SK-N-SH (cell line): ENCODE measurements around the gene PIKFYVE. TPM values are rescaled to one million over a fixed set of nuclear protein-coding genes. Genes with fewer than 3 reads are reported as not detected.

ENCODE experiments used
- CTCF ChIA-PET: fragments of 300-600, 350-600 bp; formaldehyde crosslinking; extraction: SDS; loops from one replicate; lab custom pipeline; 2021; lab: Yijun Ruan, JAX
- POLR2A ChIA-PET: fragments of 350-600 bp; sonication (Branson Sonifier 250); formaldehyde crosslinking; extraction: SDS; loops from one replicate; lab custom pipeline; 2020; ENCODE audit warnings: antibody characterized with exemption, inconsistent platforms; lab: Yijun Ruan, JAX
- DNase-seq: peaks from one replicate; pipeline ENCODE4 v3.0.0; 2012
- H2AFZ ChIP-seq: fragments of 200-600 bp; sonication (generic); 2 replicates; pipeline ENCODE4 v1.8.1; 2016; ENCODE audit warnings: antibody characterized with exemption, mild to moderate bottlenecking, low read depth
- H3F3A ChIP-seq: fragments of 200-600 bp; sonication (generic); replicated peaks from 2 replicates; pipeline ENCODE3; 2016; ENCODE audit warnings: antibody characterized with exemption, mild to moderate bottlenecking; ENCODE audit not compliant: insufficient read depth
- H3K27ac ChIP-seq, 2 experiments: fragments of 200-500 bp in 1 of 2; fragments of 200-600 bp in 1 of 2; sonication (Bioruptor generic) in 1 of 2; sonication (generic), shearing (Covaris generic) in 1 of 2; 2 replicates each; pipeline versions ENCODE4 v1.5.1 to v1.6.1; 2014 to 2016; ENCODE audit warnings: low read depth in 2 of 2, inconsistent platforms in 1 of 2, low read length in 1 of 2, mild to moderate bottlenecking in 1 of 2, mixed read lengths in 1 of 2
- H3K27me3 ChIP-seq: fragments of 200-600 bp; sonication (generic), shearing (Covaris generic); 2 replicates; pipeline ENCODE4 v1.6.1; 2016; ENCODE audit warnings: mixed run types; ENCODE audit not compliant: insufficient read depth
- H3K36me3 ChIP-seq, 2 experiments: fragments of 200-500 bp in 1 of 2; fragments of 200-600 bp in 1 of 2; sonication (Bioruptor generic) in 1 of 2; sonication (generic) in 1 of 2; replicated peaks in 1 of 2; 2 replicates each; pipeline versions ENCODE3 to v1.5.1; 2014 to 2016; ENCODE audit warnings: low read length in 1 of 2, mild to moderate bottlenecking in 1 of 2; ENCODE audit not compliant: insufficient read depth in 2 of 2, control insufficient read depth in 1 of 2
- H3K4me1 ChIP-seq, 2 experiments: fragments of 200-500 bp in 1 of 2; fragments of 200-600 bp in 1 of 2; sonication (Bioruptor generic) in 1 of 2; sonication (generic), shearing (Covaris generic) in 1 of 2; 2 replicates each; pipeline versions ENCODE4 v1.5.1 to v1.6.1; 2014 to 2016; ENCODE audit warnings: low read depth in 1 of 2, low read length in 1 of 2, mixed run types in 1 of 2; ENCODE audit not compliant: insufficient read depth in 2 of 2, control insufficient read depth in 1 of 2
- H3K4me2 ChIP-seq: fragments of 200-600 bp; sonication (generic), shearing (Covaris generic); 2 replicates; pipeline ENCODE4 v1.6.1; 2017; ENCODE audit warnings: mixed run types
- H3K4me3 ChIP-seq, 2 experiments: fragments of 200-500 bp in 1 of 2; fragments of 200-600 bp in 1 of 2; sonication (Bioruptor generic) in 1 of 2; sonication (generic), shearing (Covaris generic) in 1 of 2; 2 replicates each; pipeline versions ENCODE4 v1.5.1 to v1.8.1; 2014 to 2016; ENCODE audit warnings: low read depth in 2 of 2, inconsistent platforms in 1 of 2, low read length in 1 of 2, mild to moderate bottlenecking in 1 of 2, mixed read lengths in 1 of 2, moderate library complexity in 1 of 2
- H3K79me2 ChIP-seq: fragments of 200-600 bp; sonication (generic); 2 replicates; pipeline ENCODE4 v1.8.1; 2017; ENCODE audit warnings: mild to moderate bottlenecking; ENCODE audit not compliant: insufficient read depth
- H3K9ac ChIP-seq: fragments of 200-600 bp; sonication (generic); 2 replicates; pipeline ENCODE4 v1.6.1; 2017; ENCODE audit warnings: mixed run types
- H3K9me2 ChIP-seq: fragments of 200-600 bp; sonication (generic); 2 replicates; pipeline ENCODE4 v1.6.1; 2017; ENCODE audit warnings: mixed run types
- H3K9me3 ChIP-seq: fragments of 200-600 bp; sonication (generic); 2 replicates; pipeline ENCODE4 v1.6.1; 2017; ENCODE audit warnings: mixed run types, mild to moderate bottlenecking, moderate library complexity
- H4K20me1 ChIP-seq: fragments of 200-600 bp; sonication (generic); 2 replicates; pipeline ENCODE4 v1.6.1; 2017; ENCODE audit warnings: mild to moderate bottlenecking, mixed run types; ENCODE audit not compliant: insufficient read depth
- ELF1 ChIP-seq: IDR thresholded peaks from 2 replicates; pipeline ENCODE4 v1.4.0; 2012
- EP300 ChIP-seq, 2 experiments: IDR thresholded peaks; 2 replicates each; pipeline versions ENCODE4 v1.4.0 to v1.6.1; 2012; ENCODE audit warnings: borderline replicate concordance in 1 of 2, low read depth in 1 of 2, low read length in 1 of 2
- EZH2phosphoT487 ChIP-seq: fragments of 200-600 bp; sonication (generic); IDR thresholded peaks from 2 replicates; pipeline ENCODE4 v1.6.1; 2017; ENCODE audit warnings: low read depth, mixed run types, mild to moderate bottlenecking, antibody characterized with exemption, moderate library complexity, borderline replicate concordance
- FOSL2 ChIP-seq: IDR thresholded peaks from 2 replicates; pipeline ENCODE4 v1.4.0; 2012; ENCODE audit warnings: low read depth, mild to moderate bottlenecking, moderate library complexity, borderline replicate concordance
- GABPA ChIP-seq: IDR thresholded peaks from 2 replicates; pipeline ENCODE4 v1.4.0; 2012; ENCODE audit warnings: low read depth, mild to moderate bottlenecking
- GATA2 ChIP-seq: sonication (generic); formaldehyde crosslinking; IDR thresholded peaks from 2 replicates; pipeline ENCODE4 v1.5.0; 2020; ENCODE audit warnings: mild to moderate bottlenecking, missing genetic modification reagents
- MEF2A ChIP-seq: IDR thresholded peaks from 2 replicates; pipeline ENCODE4 v1.4.0; 2012; ENCODE audit warnings: low read depth, borderline replicate concordance
- MXI1 ChIP-seq: IDR thresholded peaks from 2 replicates; pipeline ENCODE4 v1.6.1; 2012; ENCODE audit warnings: mild to moderate bottlenecking, low read depth, low read length, improper control_type of control experiment
- POLR2AphosphoS5 ChIP-seq: IDR thresholded peaks from 2 replicates; pipeline ENCODE4 v1.6.1; 2012; ENCODE audit warnings: low read depth, low read length
- RAD21 ChIP-seq: IDR thresholded peaks from 2 replicates; pipeline ENCODE4 v1.6.1; 2012; ENCODE audit warnings: mild to moderate bottlenecking, low read length
- SMC3 ChIP-seq: IDR thresholded peaks from 2 replicates; pipeline ENCODE4 v1.6.1; 2012; ENCODE audit warnings: low read depth, low read length, improper control_type of control experiment
- TAF1 ChIP-seq: IDR thresholded peaks from 2 replicates; pipeline ENCODE4 v1.6.1; 2012; ENCODE audit warnings: low read depth, mild to moderate bottlenecking, low read length, moderate library complexity, borderline replicate concordance
- TCF12 ChIP-seq: IDR thresholded peaks from 2 replicates; pipeline ENCODE4 v1.4.0; 2012
- WGBS: methylation state at CpG from one replicate; pipeline ENCODE4 v1.1.6; 2017; ENCODE audit warnings: low lambda C conversion rate; 5-methylcytosine and 5-hydroxymethylcytosine counted together
- polyA plus RNA-seq, 3 experiments: library from polyadenylated mRNA; depleted of rRNA; stranded (reverse); fragments of >200 nt; gene quantifications; 2 replicates each; pipeline ENCODE4 v1.2.3, GENCODE V29; 2012
- TF ChIP-seq, protein P1 (sequence below): IDR thresholded peaks from 2 replicates; pipeline ENCODE4 v1.6.1; 2012; ENCODE audit warnings: mild to moderate bottlenecking, low read depth, low read length, moderate library complexity
- TF ChIP-seq, protein P2 (sequence below): fragments of 150-350 bp; IDR thresholded peaks from 2 replicates; pipeline ENCODE4 v1.6.1; 2017; ENCODE audit warnings: antibody characterized with exemption, low read length, low read depth, borderline replicate concordance
- TF ChIP-seq, protein P3 (sequence below): IDR thresholded peaks from 2 replicates; pipeline ENCODE4 v1.4.0; 2012; ENCODE audit warnings: low read depth, borderline replicate concordance
- TF ChIP-seq, protein P4 (sequence below): IDR thresholded peaks from 2 replicates; pipeline ENCODE4 v1.4.0; 2012; ENCODE audit warnings: low read depth
- TF ChIP-seq, protein P5 (sequence below): fragments of 200-600 bp; sonication (generic); IDR thresholded peaks from 2 replicates; pipeline ENCODE4 v1.6.1; 2017; ENCODE audit warnings: antibody characterized with exemption, mild to moderate bottlenecking, moderate library complexity
- TF ChIP-seq, protein P6 (sequence below): IDR thresholded peaks from 2 replicates; pipeline ENCODE4 v1.4.0; 2012; ENCODE audit warnings: low read depth, borderline replicate concordance

The PIKFYVE gene
- polyA plus RNA-seq, 1 of the 3 experiments (the other 2 are of a cell fraction) = 7.0 TPM

DNA sequence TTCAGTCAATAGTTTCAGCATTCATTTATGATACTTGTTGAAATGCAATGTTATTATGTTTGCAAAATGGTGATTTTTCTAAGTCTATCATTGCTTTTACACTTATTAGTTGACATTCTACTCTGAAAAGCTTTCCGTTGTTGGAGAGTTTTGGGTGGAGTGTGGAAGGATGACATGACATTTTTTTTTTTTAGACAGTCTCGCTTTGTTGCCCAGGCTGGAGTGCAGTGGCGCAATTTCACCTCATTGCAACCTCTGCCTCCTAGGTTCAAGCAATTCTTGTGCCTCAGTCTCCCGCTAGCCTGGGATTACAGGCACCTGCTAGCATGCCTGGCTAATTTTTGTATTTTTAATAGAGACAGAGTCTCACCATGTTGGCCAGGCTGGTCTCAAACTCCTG is 29.8 kb downstream of the PIKFYVE start:
- H3K4me2 ChIP-seq = no peak overlapping the region

More for the DNA sequence above, 29.8 kb downstream of the PIKFYVE start:
- Histone ChIP-seq H2AFZ (no peak overlapping the region), H3K36me3 (peaks cover 52 to 65% of the 10 kb centered on the region in 2 experiments), H3K27ac (no peak overlapping the region), H3K79me2 (peaks cover 27% of the 10 kb centered on the region), H3K4me1 (no peaks in the 10 kb centered on the region), H4K20me1 (no peaks in the 10 kb centered on the region; the same call in 1 of the 2 replicates), H3K9me3 (no peaks in the 10 kb centered on the region), H3K27me3 (no peaks in the 10 kb centered on the region), H3F3A (no peaks in the 10 kb centered on the region), H3K9me2 (no peaks in the 10 kb centered on the region), H3K4me3 (no peak overlapping the region), H3K9ac (no peak overlapping the region)
- CTCF ChIA-PET = interaction anchor here (0.7 kb wide), 1 partner anchor 41 kb away, joined by 3 read pairs; the partner anchor contains the start of gene IDH1
- 95% methylated on average over 4 of the region's 4 CpGs for WGBS
- TF ChIP-seq MXI1 = no peak
- no peak for TF ChIP-seq SMC3
- TF ChIP-seq GABPA = no peak
- TF ChIP-seq, protein P1, sequence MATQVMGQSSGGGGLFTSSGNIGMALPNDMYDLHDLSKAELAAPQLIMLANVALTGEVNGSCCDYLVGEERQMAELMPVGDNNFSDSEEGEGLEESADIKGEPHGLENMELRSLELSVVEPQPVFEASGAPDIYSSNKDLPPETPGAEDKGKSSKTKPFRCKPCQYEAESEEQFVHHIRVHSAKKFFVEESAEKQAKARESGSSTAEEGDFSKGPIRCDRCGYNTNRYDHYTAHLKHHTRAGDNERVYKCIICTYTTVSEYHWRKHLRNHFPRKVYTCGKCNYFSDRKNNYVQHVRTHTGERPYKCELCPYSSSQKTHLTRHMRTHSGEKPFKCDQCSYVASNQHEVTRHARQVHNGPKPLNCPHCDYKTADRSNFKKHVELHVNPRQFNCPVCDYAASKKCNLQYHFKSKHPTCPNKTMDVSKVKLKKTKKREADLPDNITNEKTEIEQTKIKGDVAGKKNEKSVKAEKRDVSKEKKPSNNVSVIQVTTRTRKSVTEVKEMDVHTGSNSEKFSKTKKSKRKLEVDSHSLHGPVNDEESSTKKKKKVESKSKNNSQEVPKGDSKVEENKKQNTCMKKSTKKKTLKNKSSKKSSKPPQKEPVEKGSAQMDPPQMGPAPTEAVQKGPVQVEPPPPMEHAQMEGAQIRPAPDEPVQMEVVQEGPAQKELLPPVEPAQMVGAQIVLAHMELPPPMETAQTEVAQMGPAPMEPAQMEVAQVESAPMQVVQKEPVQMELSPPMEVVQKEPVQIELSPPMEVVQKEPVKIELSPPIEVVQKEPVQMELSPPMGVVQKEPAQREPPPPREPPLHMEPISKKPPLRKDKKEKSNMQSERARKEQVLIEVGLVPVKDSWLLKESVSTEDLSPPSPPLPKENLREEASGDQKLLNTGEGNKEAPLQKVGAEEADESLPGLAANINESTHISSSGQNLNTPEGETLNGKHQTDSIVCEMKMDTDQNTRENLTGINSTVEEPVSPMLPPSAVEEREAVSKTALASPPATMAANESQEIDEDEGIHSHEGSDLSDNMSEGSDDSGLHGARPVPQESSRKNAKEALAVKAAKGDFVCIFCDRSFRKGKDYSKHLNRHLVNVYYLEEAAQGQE = no peak
- no peak for TF ChIP-seq EZH2phosphoT487
- TF ChIP-seq, protein P2, sequence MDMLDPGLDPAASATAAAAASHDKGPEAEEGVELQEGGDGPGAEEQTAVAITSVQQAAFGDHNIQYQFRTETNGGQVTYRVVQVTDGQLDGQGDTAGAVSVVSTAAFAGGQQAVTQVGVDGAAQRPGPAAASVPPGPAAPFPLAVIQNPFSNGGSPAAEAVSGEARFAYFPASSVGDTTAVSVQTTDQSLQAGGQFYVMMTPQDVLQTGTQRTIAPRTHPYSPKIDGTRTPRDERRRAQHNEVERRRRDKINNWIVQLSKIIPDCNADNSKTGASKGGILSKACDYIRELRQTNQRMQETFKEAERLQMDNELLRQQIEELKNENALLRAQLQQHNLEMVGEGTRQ = no peak
- no peak for TF ChIP-seq GATA2 (CRISPR knock-in tag)
- no peak for TF ChIP-seq ELF1
- TF ChIP-seq, protein P3, sequence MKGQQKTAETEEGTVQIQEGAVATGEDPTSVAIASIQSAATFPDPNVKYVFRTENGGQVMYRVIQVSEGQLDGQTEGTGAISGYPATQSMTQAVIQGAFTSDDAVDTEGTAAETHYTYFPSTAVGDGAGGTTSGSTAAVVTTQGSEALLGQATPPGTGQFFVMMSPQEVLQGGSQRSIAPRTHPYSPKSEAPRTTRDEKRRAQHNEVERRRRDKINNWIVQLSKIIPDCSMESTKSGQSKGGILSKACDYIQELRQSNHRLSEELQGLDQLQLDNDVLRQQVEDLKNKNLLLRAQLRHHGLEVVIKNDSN = no peak
- TF ChIP-seq TAF1 = no peak
- no peak for TF ChIP-seq TCF12
- TF ChIP-seq EP300 (IDR thresholded peaks at IDR 0.05; ENCODE audit: borderline replicate concordance in 1 of 2, low read depth in 1 of 2, low read length in 1 of 2) = no peak
- TF ChIP-seq, protein P4, sequence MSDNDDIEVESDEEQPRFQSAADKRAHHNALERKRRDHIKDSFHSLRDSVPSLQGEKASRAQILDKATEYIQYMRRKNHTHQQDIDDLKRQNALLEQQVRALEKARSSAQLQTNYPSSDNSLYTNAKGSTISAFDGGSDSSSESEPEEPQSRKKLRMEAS = no peak
- TF ChIP-seq, protein P5, sequence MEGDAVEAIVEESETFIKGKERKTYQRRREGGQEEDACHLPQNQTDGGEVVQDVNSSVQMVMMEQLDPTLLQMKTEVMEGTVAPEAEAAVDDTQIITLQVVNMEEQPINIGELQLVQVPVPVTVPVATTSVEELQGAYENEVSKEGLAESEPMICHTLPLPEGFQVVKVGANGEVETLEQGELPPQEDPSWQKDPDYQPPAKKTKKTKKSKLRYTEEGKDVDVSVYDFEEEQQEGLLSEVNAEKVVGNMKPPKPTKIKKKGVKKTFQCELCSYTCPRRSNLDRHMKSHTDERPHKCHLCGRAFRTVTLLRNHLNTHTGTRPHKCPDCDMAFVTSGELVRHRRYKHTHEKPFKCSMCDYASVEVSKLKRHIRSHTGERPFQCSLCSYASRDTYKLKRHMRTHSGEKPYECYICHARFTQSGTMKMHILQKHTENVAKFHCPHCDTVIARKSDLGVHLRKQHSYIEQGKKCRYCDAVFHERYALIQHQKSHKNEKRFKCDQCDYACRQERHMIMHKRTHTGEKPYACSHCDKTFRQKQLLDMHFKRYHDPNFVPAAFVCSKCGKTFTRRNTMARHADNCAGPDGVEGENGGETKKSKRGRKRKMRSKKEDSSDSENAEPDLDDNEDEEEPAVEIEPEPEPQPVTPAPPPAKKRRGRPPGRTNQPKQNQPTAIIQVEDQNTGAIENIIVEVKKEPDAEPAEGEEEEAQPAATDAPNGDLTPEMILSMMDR = no peak
- TF ChIP-seq FOSL2 = no peak
- no peak for TF ChIP-seq POLR2AphosphoS5
- TF ChIP-seq, protein P6, sequence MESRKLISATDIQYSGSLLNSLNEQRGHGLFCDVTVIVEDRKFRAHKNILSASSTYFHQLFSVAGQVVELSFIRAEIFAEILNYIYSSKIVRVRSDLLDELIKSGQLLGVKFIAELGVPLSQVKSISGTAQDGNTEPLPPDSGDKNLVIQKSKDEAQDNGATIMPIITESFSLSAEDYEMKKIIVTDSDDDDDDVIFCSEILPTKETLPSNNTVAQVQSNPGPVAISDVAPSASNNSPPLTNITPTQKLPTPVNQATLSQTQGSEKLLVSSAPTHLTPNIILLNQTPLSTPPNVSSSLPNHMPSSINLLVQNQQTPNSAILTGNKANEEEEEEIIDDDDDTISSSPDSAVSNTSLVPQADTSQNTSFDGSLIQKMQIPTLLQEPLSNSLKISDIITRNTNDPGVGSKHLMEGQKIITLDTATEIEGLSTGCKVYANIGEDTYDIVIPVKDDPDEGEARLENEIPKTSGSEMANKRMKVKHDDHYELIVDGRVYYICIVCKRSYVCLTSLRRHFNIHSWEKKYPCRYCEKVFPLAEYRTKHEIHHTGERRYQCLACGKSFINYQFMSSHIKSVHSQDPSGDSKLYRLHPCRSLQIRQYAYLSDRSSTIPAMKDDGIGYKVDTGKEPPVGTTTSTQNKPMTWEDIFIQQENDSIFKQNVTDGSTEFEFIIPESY = no peak
- no peak for TF ChIP-seq MEF2A
- no peak for TF ChIP-seq RAD21
- TF ChIP-seq, all 33 proteins: peak for 0
- no peak for DNase-seq
- POLR2A ChIA-PET = no interaction called here
